Measurements from ENCODE around the gene POLR1A.

POLR1A gene

DNA sequence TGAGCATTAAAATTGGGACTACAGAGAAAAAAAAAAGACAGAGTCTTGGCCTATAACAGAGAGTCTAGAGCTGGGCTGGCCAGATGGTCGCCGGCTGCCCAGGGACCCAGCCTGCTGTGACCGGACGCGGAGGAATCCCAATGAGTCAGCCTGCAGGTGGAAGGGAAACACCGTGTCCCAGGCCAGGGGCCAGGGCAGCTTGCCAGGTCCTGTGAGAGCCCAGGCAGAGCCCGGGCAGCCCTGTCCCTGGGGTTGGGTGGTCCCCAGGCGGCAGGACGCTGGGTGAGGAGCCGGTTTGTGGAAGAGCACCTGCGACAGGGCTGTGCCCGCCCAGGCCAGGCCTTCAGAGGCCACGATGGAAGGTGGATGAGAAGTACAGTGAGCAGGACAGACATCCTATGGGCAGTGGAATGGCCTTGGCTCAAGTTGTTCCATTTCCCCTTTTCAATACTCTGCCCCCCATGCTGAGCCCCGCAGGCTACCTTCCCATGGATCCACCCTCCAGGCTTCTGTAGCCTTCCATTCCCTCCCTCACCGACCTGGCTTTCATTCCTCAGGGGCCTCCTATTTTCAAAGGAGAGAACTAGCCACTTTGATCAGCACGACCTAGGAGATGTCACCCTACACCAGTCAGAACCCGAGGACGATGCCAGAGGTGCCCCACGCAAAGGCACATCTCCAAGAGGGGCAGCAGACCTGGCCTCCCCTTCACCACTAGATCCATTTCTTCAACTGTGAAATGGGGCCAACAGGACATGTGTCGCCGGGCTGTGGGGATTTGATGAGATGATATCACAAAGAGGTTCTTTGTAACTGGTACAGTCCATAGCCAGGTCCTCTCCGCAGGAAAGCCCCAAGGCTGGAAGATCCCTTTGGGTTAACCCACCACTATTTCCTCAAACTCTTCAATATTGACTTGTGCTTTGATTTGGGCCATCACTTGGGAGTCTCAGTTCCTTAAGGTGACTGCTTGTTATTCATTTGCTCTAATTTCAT is 87.5 kb downstream of the POLR1A start:
- Histone ChIP-seq H3K9me3 (peaks cover 23% of the 10 kb centered on the region), H3K4me1 (peaks cover 17% of the 10 kb centered on the region; the same call in 1 of the 2 replicates), H4K20me1 (no peaks in the 10 kb centered on the region), H3K36me3 (0 out of 2 replicates have a peak, but pooled peaks cover 10% of the 10 kb centered on the region), H3K9ac (no peak overlapping the region), H3K4me3 (no peak overlapping the region), H3K27me3 (no peaks in the 10 kb centered on the region), H3K27ac (0 out of 2 replicates have a peak overlapping the region, but pooled peaks have one; percentile 22), H3K4me2 (peak overlapping the region; percentile 28; the same call in 1 of the 2 replicates)
- TF ChIP-seq Cebpa-rat (IDR thresholded peaks at IDR 0.05), result no peak

DNA sequence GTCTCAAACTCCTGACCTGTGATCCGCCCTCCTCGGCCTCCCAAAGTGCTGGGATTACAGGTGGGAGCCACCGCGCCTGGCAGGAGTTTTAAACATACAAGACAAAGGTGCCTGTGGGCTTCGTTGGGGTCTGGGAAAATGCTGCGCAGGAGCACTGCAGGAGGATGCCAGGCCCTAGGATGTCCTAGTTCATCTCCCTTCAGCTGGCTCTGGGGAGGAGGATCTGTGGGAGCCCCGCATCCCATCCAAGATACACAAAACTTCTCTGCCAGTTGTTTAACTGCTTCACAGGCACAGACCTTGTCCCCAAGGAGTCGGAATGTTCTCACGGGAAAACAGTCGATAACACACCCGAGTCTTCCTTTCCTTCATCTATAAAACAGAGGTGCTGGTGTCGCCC is 89.1 kb downstream of the POLR1A start:
- Histone ChIP-seq H3K4me2 (no peak overlapping the region), H3K9me3 (peaks cover 25% of the 10 kb centered on the region), H3K4me1 (peaks cover 28% of the 10 kb centered on the region), H3K36me3 (0 out of 2 replicates have a peak, but pooled peaks cover 4% of the 10 kb centered on the region), H4K20me1 (no peaks in the 10 kb centered on the region), H3K27ac (no peak overlapping the region), H3K27me3 (no peaks in the 10 kb centered on the region), H3K4me3 (no peak overlapping the region), H3K9ac (no peak overlapping the region)
- no peak for TF ChIP-seq Cebpa-rat (IDR thresholded peaks at IDR 0.05)

- H3K4me3 ChIP-seq, result no peak overlapping the region
- H4K20me1 ChIP-seq, result no peaks in the 10 kb centered on the region
- peaks cover 25% of the 10 kb centered on the region for H3K9me3 ChIP-seq
- peaks cover 28% of the 10 kb centered on the region for H3K4me1 ChIP-seq
- H3K36me3 ChIP-seq, result no peaks in the 10 kb centered on the region
- H3K27me3 ChIP-seq, result no peaks in the 10 kb centered on the region
- H3K4me2 ChIP-seq, result no peak overlapping the region
- H3K27ac ChIP-seq, result no peak overlapping the region
- no peak for TF ChIP-seq Cebpa-rat (IDR thresholded peaks at IDR 0.05)
- H3K9ac ChIP-seq, result no peak overlapping the region
These were observed 90.0 kb downstream of the POLR1A start for GRCh38 chr2:86015699-86016098.

DNA sequence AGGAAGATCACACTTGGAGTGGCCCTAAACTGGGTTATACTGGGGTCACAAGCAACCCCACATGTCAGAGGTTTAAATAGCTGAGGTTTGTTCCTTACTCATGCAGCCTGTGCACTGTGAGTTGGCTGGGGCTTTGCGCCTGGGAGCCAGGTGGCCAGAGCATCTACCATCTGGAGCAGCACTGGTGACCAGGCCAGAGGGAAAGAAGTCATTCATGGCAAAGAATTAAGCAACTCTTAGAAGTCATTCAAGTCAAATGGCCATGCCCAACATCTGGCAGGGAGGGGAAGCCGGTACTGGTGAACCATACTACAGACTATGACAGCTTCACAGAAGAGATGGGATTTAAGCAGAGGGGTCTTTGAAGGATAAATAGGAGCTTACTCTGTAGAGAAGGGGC is 90.7 kb downstream of the POLR1A start:
- H3K36me3 ChIP-seq, result no peaks in the 10 kb centered on the region
- peaks cover 25% of the 10 kb centered on the region for H3K9me3 ChIP-seq
- no peak overlapping the region for H3K4me2 ChIP-seq
- no peak for TF ChIP-seq Cebpa-rat (IDR thresholded peaks at IDR 0.05)
- H3K27ac ChIP-seq, result no peak overlapping the region
- H4K20me1 ChIP-seq, result no peaks in the 10 kb centered on the region
- peaks cover 28% of the 10 kb centered on the region for H3K4me1 ChIP-seq
- H3K27me3 ChIP-seq, result no peaks in the 10 kb centered on the region
- H3K4me3 ChIP-seq, result no peak overlapping the region
- no peak overlapping the region for H3K9ac ChIP-seq

DNA sequence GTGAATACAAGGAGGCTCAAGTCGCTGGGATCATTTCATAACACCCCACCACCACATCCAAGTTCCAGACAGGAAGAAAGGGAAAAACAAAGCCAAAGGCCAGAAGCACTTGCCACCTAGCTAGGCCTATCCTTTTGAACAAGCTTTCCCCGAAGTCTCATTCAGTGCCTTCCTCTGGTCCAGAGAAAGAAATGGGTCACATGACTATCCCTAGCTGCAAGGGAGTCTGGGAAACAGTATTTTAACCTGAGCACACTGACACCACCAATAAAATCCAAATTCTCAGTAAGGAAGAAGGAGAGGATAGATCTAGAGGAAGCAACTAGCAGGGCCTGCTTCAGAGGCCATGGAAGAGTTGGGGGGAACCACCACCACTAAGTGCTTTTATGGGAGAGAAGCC is 91.2 kb downstream of the POLR1A start:
- no peak for TF ChIP-seq Cebpa-rat (IDR thresholded peaks at IDR 0.05)
- peaks cover 28% of the 10 kb centered on the region for H3K4me1 ChIP-seq
- no peak overlapping the region for H3K27ac ChIP-seq
- H3K9ac ChIP-seq, result no peak overlapping the region
- H3K9me3 ChIP-seq, result peaks cover 25% of the 10 kb centered on the region
- H3K4me2 ChIP-seq, result no peak overlapping the region
- H3K4me3 ChIP-seq, result no peak overlapping the region
- no peaks in the 10 kb centered on the region for H4K20me1 ChIP-seq
- H3K36me3 ChIP-seq, result no peaks in the 10 kb centered on the region
- H3K27me3 ChIP-seq, result no peaks in the 10 kb centered on the region

DNA sequence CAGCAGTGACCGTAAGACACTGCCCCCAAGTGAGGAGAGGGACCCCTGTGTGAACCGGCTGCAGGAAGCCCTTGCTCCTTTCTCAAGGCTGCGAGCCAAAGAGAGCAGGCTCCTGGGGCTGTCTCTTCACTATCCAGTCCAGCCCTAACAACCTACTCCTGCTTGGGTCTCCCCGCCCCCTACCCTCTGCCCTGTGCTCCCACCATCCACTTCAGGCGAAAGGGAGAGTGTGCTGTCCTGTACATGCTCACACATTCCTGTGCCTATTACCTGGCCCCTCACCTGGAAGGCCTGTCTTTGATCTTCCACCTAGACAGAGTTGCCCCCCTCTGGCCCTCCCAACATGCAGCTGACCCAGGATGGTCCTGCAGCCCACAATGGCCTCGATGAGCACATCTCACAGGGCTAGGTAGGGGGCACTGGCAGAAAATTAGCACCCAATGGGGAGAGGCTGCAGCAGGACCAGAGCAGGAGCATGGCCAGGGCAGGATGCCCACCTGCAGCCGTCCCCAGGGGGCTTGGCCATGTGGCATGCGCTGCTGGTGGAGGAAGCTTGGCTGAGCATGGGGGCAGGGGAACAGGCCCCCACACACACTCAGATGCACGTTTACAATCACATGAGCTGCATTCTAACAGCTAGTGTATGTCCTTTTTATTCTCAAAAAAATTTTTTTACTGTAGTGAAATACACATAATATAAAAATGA is 93.5 kb downstream of the POLR1A start:
- H3K4me1 ChIP-seq, result peaks cover 17% of the 10 kb centered on the region
- no peak overlapping the region for H3K9ac ChIP-seq
- H4K20me1 ChIP-seq, result no peaks in the 10 kb centered on the region
- no peaks in the 10 kb centered on the region for H3K27me3 ChIP-seq
- no peak for TF ChIP-seq Cebpa-rat (IDR thresholded peaks at IDR 0.05)
- H3K27ac ChIP-seq, result no peak overlapping the region
- H3K4me2 ChIP-seq, result 0 out of 2 replicates have a peak overlapping the region, but pooled peaks have one; percentile 13
- no peaks in the 10 kb centered on the region for H3K36me3 ChIP-seq
- H3K4me3 ChIP-seq, result no peak overlapping the region
- H3K9me3 ChIP-seq, result peaks cover 32% of the 10 kb centered on the region

DNA sequence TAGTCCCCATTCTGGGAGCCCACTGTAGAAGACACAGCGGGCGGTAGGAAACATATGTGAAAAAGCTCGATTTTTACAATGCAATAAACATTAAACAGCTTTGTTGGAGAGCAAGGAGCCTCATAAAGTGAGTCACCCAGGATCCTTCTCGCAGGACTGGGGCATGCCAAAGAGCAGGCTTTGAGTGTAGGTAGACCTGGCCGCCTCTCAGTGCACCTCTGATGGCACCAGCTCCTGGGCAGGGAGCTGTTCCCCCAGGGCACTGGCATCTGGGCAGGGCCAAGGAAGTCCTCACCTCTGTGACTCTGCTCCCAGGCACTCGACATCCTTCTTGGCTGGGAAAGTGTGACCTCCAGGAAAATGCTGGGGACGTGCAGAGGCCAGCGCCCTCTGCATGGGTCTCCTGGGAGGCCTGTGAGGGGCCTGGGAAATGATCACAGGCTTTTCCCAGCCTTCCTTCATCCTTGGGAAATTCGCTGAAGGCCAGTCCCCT is 94.2 kb downstream of the POLR1A start:
- H3K9ac ChIP-seq, result no peak overlapping the region
- TF ChIP-seq Cebpa-rat (IDR thresholded peaks at IDR 0.05), result no peak
- H3K27ac ChIP-seq, result no peak overlapping the region
- H3K27me3 ChIP-seq, result no peaks in the 10 kb centered on the region
- peaks cover 12% of the 10 kb centered on the region for H3K4me1 ChIP-seq
- peaks cover 36% of the 10 kb centered on the region for H3K9me3 ChIP-seq
- no peak overlapping the region for H3K4me3 ChIP-seq
- H4K20me1 ChIP-seq, result no peaks in the 10 kb centered on the region
- no peaks in the 10 kb centered on the region for H3K36me3 ChIP-seq
- H3K4me2 ChIP-seq, result no peak overlapping the region

DNA sequence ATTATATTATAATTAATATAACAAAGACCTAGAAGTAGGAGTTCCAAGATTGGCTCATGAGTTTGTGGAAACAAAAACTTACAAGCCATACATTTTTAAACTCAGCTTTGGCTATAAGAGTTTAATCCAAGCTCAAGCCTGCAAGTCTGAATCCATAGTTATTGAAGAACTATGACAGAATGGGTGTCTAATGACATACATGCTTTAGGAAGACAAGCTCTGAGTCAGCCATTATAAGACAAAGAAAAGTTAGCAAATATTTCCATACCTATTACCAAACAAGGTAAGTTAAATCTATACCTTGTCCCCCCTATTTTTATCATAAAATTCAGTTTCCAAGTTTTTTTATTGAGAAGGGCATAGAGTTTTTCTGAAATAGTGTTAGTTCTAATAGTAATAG is 95.6 kb downstream of the POLR1A start:
- no peak for TF ChIP-seq Cebpa-rat (IDR thresholded peaks at IDR 0.05)
- Histone ChIP-seq H3K4me3 (no peak overlapping the region), H4K20me1 (no peaks in the 10 kb centered on the region), H3K4me1 (peaks cover 12% of the 10 kb centered on the region), H3K9ac (no peak overlapping the region), H3K9me3 (peaks cover 46% of the 10 kb centered on the region), H3K4me2 (no peak overlapping the region), H3K36me3 (no peaks in the 10 kb centered on the region), H3K27me3 (no peaks in the 10 kb centered on the region), H3K27ac (no peak overlapping the region)

GRCh38 chr2:86006524-86006923 is 99.2 kb downstream of the POLR1A start:
- Histone ChIP-seq H3K36me3 (no peaks in the 10 kb centered on the region), H3K4me3 (no peak overlapping the region), H4K20me1 (no peaks in the 10 kb centered on the region), H3K9me3 (peaks cover 31% of the 10 kb centered on the region), H3K4me2 (no peak overlapping the region), H3K27me3 (no peaks in the 10 kb centered on the region), H3K27ac (no peak overlapping the region), H3K9ac (no peak overlapping the region), H3K4me1 (no peaks in the 10 kb centered on the region)
- TF ChIP-seq Cebpa-rat (IDR thresholded peaks at IDR 0.05), result no peak

GRCh38 chr2:86003967-86004366 is 101.7 kb downstream of the POLR1A start:
- Histone ChIP-seq H3K36me3 (no peaks in the 10 kb centered on the region), H3K4me3 (no peak overlapping the region), H3K27ac (no peak overlapping the region), H4K20me1 (no peaks in the 10 kb centered on the region), H3K9me3 (peaks cover 34% of the 10 kb centered on the region), H3K27me3 (no peaks in the 10 kb centered on the region), H3K4me1 (peaks cover 14% of the 10 kb centered on the region), H3K4me2 (no peak overlapping the region), H3K9ac (no peak overlapping the region)
- no peak for TF ChIP-seq Cebpa-rat (IDR thresholded peaks at IDR 0.05)
